ENCODE measurements around the gene NRXN2.

- TF ChIP-seq MXI1 (IDR thresholded peaks at IDR 0.05; ENCODE audit: low read depth, low read length): no peak
- peak; percentile 27 for TF ChIP-seq CHD2 (IDR thresholded peaks at IDR 0.05; ENCODE audit: low read length, partially characterized antibody)
- TF ChIP-seq YY1 (IDR thresholded peaks at IDR 0.05; ENCODE audit: low read depth): no peak
- TF ChIP-seq, protein P1, sequence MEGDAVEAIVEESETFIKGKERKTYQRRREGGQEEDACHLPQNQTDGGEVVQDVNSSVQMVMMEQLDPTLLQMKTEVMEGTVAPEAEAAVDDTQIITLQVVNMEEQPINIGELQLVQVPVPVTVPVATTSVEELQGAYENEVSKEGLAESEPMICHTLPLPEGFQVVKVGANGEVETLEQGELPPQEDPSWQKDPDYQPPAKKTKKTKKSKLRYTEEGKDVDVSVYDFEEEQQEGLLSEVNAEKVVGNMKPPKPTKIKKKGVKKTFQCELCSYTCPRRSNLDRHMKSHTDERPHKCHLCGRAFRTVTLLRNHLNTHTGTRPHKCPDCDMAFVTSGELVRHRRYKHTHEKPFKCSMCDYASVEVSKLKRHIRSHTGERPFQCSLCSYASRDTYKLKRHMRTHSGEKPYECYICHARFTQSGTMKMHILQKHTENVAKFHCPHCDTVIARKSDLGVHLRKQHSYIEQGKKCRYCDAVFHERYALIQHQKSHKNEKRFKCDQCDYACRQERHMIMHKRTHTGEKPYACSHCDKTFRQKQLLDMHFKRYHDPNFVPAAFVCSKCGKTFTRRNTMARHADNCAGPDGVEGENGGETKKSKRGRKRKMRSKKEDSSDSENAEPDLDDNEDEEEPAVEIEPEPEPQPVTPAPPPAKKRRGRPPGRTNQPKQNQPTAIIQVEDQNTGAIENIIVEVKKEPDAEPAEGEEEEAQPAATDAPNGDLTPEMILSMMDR (IDR thresholded peaks at IDR 0.05): no peak
- no peak for TF ChIP-seq SIN3A (IDR thresholded peaks at IDR 0.05; ENCODE audit: borderline replicate concordance, low read depth, low read length)
- TF ChIP-seq GATA2 (CRISPR knock-in tag; IDR thresholded peaks at IDR 0.05): no peak
- TF ChIP-seq ELF1 (IDR thresholded peaks at IDR 0.05): no peak
- no peak for TF ChIP-seq FOXJ3 (CRISPR knock-in tag; IDR thresholded peaks at IDR 0.05)
Observed at GRCh38 chr11:64723907-64724862, 1.2 kb upstream of the NRXN2 start.
